Measurements from ENCODE around the gene CAMSAP1. TPM values are rescaled to one million over a fixed set of nuclear protein-coding genes. Genes with fewer than 3 reads are reported as not detected.

The CAMSAP1 gene
- polyA plus RNA-seq, 2 donors, result 14.0 to 18.4 TPM

- no peaks in the 10 kb centered on the region for H3K27me3 ChIP-seq (ENCODE audit: control insufficient read depth in 1 of 2, insufficient read depth in 2 of 2, low read length in 2 of 2)
- no peaks in the 10 kb centered on the region for H3K36me3 ChIP-seq (ENCODE audit: control insufficient read depth in 2 of 2, insufficient read depth in 2 of 2, low read length in 1 of 2)
- H3K4me3 ChIP-seq (ENCODE audit: low read depth in 1 of 2, low read length in 2 of 2), result no peak overlapping the region
- no peak overlapping the region for H3K27ac ChIP-seq (ENCODE audit: low read depth in 2 of 2, low read length in 1 of 2)
- 80 to 85% methylated on average over 30 of the region's 30 CpGs for WGBS, 2 donors
- H3K9me3 ChIP-seq (ENCODE audit: control insufficient read depth in 2 of 2, insufficient read depth in 1 of 2, low read depth in 1 of 2, low read length in 1 of 2), result no peaks in the 10 kb centered on the region
- no peaks in the 10 kb centered on the region for H3K4me1 ChIP-seq (ENCODE audit: control insufficient read depth in 2 of 2, insufficient read depth in 2 of 2, low read length in 1 of 2)
These were observed 123.7 kb downstream of the CAMSAP1 start for GRCh38 chr9:135783540-135784245.

GRCh38 chr9:135782946-135783345, 124.4 kb downstream of the CAMSAP1 start:
- 86 to 88% methylated on average over 24 of the region's 24 CpGs for WGBS, 2 donors

GRCh38 chr9:135780626-135781025, 126.7 kb downstream of the CAMSAP1 start:
- Histone ChIP-seq H3K36me3 (ENCODE audit: control insufficient read depth in 2 of 2, insufficient read depth in 2 of 2, low read length in 1 of 2) (no peaks in the 10 kb centered on the region), H3K27ac (ENCODE audit: low read depth in 2 of 2, low read length in 1 of 2) (no peak overlapping the region), H3K9me3 (ENCODE audit: control insufficient read depth in 2 of 2, insufficient read depth in 1 of 2, low read depth in 1 of 2, low read length in 1 of 2) (no peaks in the 10 kb centered on the region), H3K4me1 (ENCODE audit: control insufficient read depth in 2 of 2, insufficient read depth in 2 of 2, low read length in 1 of 2) (no peaks in the 10 kb centered on the region), H3K4me3 (ENCODE audit: low read depth in 1 of 2, low read length in 2 of 2) (no peak overlapping the region), H3K27me3 (ENCODE audit: control insufficient read depth in 1 of 2, insufficient read depth in 2 of 2, low read length in 2 of 2) (no peaks in the 10 kb centered on the region)
- 78 to 80% methylated on average over 21 of the region's 21 CpGs for WGBS, 2 donors

More at GRCh38 chr9:135782946-135783345, 124.4 kb downstream of the CAMSAP1 start:
- Histone ChIP-seq H3K36me3 (ENCODE audit: control insufficient read depth in 2 of 2, insufficient read depth in 2 of 2, low read length in 1 of 2) (no peaks in the 10 kb centered on the region), H3K27ac (ENCODE audit: low read depth in 2 of 2, low read length in 1 of 2) (no peak overlapping the region), H3K4me3 (ENCODE audit: low read depth in 1 of 2, low read length in 2 of 2) (no peak overlapping the region), H3K27me3 (ENCODE audit: control insufficient read depth in 1 of 2, insufficient read depth in 2 of 2, low read length in 2 of 2) (no peaks in the 10 kb centered on the region), H3K9me3 (ENCODE audit: control insufficient read depth in 2 of 2, insufficient read depth in 1 of 2, low read depth in 1 of 2, low read length in 1 of 2) (no peaks in the 10 kb centered on the region), H3K4me1 (ENCODE audit: control insufficient read depth in 2 of 2, insufficient read depth in 2 of 2, low read length in 1 of 2) (no peaks in the 10 kb centered on the region)

GRCh38 chr9:135780086-135780485, 127.3 kb downstream of the CAMSAP1 start:
- no peaks in the 10 kb centered on the region for H3K9me3 ChIP-seq (ENCODE audit: control insufficient read depth in 2 of 2, insufficient read depth in 1 of 2, low read depth in 1 of 2, low read length in 1 of 2)
- WGBS, 2 donors, result 85 to 88% methylated on average over 16 of the region's 16 CpGs
- no peaks in the 10 kb centered on the region for H3K36me3 ChIP-seq (ENCODE audit: control insufficient read depth in 2 of 2, insufficient read depth in 2 of 2, low read length in 1 of 2)
- H3K4me1 ChIP-seq (ENCODE audit: control insufficient read depth in 2 of 2, insufficient read depth in 2 of 2, low read length in 1 of 2), result no peaks in the 10 kb centered on the region
- no peaks in the 10 kb centered on the region for H3K27me3 ChIP-seq (ENCODE audit: control insufficient read depth in 1 of 2, insufficient read depth in 2 of 2, low read length in 2 of 2)
- H3K4me3 ChIP-seq (ENCODE audit: low read depth in 1 of 2, low read length in 2 of 2), result no peak overlapping the region
- no peak overlapping the region for H3K27ac ChIP-seq (ENCODE audit: low read depth in 2 of 2, low read length in 1 of 2)

GRCh38 chr9:135779571-135779970, 127.8 kb downstream of the CAMSAP1 start:
- no peaks in the 10 kb centered on the region for H3K36me3 ChIP-seq (ENCODE audit: control insufficient read depth in 2 of 2, insufficient read depth in 2 of 2, low read length in 1 of 2)
- H3K4me3 ChIP-seq (ENCODE audit: low read depth in 1 of 2, low read length in 2 of 2), result no peak overlapping the region
- 75 to 85% methylated on average over 14 of the region's 14 CpGs for WGBS, 2 donors
- no peaks in the 10 kb centered on the region for H3K9me3 ChIP-seq (ENCODE audit: control insufficient read depth in 2 of 2, insufficient read depth in 1 of 2, low read depth in 1 of 2, low read length in 1 of 2)
- H3K4me1 ChIP-seq (ENCODE audit: control insufficient read depth in 2 of 2, insufficient read depth in 2 of 2, low read length in 1 of 2), result no peaks in the 10 kb centered on the region
- no peaks in the 10 kb centered on the region for H3K27me3 ChIP-seq (ENCODE audit: control insufficient read depth in 1 of 2, insufficient read depth in 2 of 2, low read length in 2 of 2)
- no peak overlapping the region for H3K27ac ChIP-seq (ENCODE audit: low read depth in 2 of 2, low read length in 1 of 2)

- no peak overlapping the region for H3K4me3 ChIP-seq (ENCODE audit: low read depth in 1 of 2, low read length in 2 of 2)
- WGBS, 2 donors, result 87 to 90% methylated on average over 17 to 19 of the region's 19 CpGs
- peaks cover 0 to 5% of the 10 kb centered on the region in 2 donors for H3K9me3 ChIP-seq (ENCODE audit: control insufficient read depth in 2 of 2, insufficient read depth in 1 of 2, low read depth in 1 of 2, low read length in 1 of 2)
- no peak overlapping the region for H3K27ac ChIP-seq (ENCODE audit: low read depth in 2 of 2, low read length in 1 of 2)
- no peaks in the 10 kb centered on the region for H3K27me3 ChIP-seq (ENCODE audit: control insufficient read depth in 1 of 2, insufficient read depth in 2 of 2, low read length in 2 of 2)
- no peaks in the 10 kb centered on the region for H3K36me3 ChIP-seq (ENCODE audit: control insufficient read depth in 2 of 2, insufficient read depth in 2 of 2, low read length in 1 of 2)
- peaks cover 0 to 4% of the 10 kb centered on the region in 2 donors for H3K4me1 ChIP-seq (ENCODE audit: control insufficient read depth in 2 of 2, insufficient read depth in 2 of 2, low read length in 1 of 2)
These were observed 128.9 kb downstream of the CAMSAP1 start for GRCh38 chr9:135778421-135778820.

- Histone ChIP-seq H3K9me3 (ENCODE audit: control insufficient read depth in 2 of 2, insufficient read depth in 1 of 2, low read depth in 1 of 2, low read length in 1 of 2) (peaks cover 0 to 5% of the 10 kb centered on the region in 2 donors), H3K27ac (ENCODE audit: low read depth in 2 of 2, low read length in 1 of 2) (no peak overlapping the region), H3K4me1 (ENCODE audit: control insufficient read depth in 2 of 2, insufficient read depth in 2 of 2, low read length in 1 of 2) (peaks cover 0 to 4% of the 10 kb centered on the region in 2 donors), H3K4me3 (ENCODE audit: low read depth in 1 of 2, low read length in 2 of 2) (no peak overlapping the region), H3K27me3 (ENCODE audit: control insufficient read depth in 1 of 2, insufficient read depth in 2 of 2, low read length in 2 of 2) (no peaks in the 10 kb centered on the region), H3K36me3 (ENCODE audit: control insufficient read depth in 2 of 2, insufficient read depth in 2 of 2, low read length in 1 of 2) (no peaks in the 10 kb centered on the region)
These were observed 129.6 kb downstream of the CAMSAP1 start for GRCh38 chr9:135777623-135778177.

- Histone ChIP-seq H3K4me1 (ENCODE audit: control insufficient read depth in 2 of 2, insufficient read depth in 2 of 2, low read length in 1 of 2) (peaks cover 0 to 4% of the 10 kb centered on the region in 2 donors), H3K27ac (ENCODE audit: low read depth in 2 of 2, low read length in 1 of 2) (no peak overlapping the region), H3K4me3 (ENCODE audit: low read depth in 1 of 2, low read length in 2 of 2) (no peak overlapping the region), H3K27me3 (ENCODE audit: control insufficient read depth in 1 of 2, insufficient read depth in 2 of 2, low read length in 2 of 2) (no peaks in the 10 kb centered on the region), H3K36me3 (ENCODE audit: control insufficient read depth in 2 of 2, insufficient read depth in 2 of 2, low read length in 1 of 2) (no peaks in the 10 kb centered on the region), H3K9me3 (ENCODE audit: control insufficient read depth in 2 of 2, insufficient read depth in 1 of 2, low read depth in 1 of 2, low read length in 1 of 2) (peaks cover 0 to 5% of the 10 kb centered on the region in 2 donors)
- WGBS, 2 donors, result 77 to 79% methylated on average over 25 of the region's 25 CpGs
These were observed 130.3 kb downstream of the CAMSAP1 start for GRCh38 chr9:135776893-135777622.

- Histone ChIP-seq H3K4me3 (ENCODE audit: low read depth in 1 of 2, low read length in 2 of 2) (no peak overlapping the region), H3K9me3 (ENCODE audit: control insufficient read depth in 2 of 2, insufficient read depth in 1 of 2, low read depth in 1 of 2, low read length in 1 of 2) (peaks cover 0 to 5% of the 10 kb centered on the region in 2 donors), H3K4me1 (ENCODE audit: control insufficient read depth in 2 of 2, insufficient read depth in 2 of 2, low read length in 1 of 2) (peaks cover 0 to 4% of the 10 kb centered on the region in 2 donors), H3K27me3 (ENCODE audit: control insufficient read depth in 1 of 2, insufficient read depth in 2 of 2, low read length in 2 of 2) (no peaks in the 10 kb centered on the region), H3K36me3 (ENCODE audit: control insufficient read depth in 2 of 2, insufficient read depth in 2 of 2, low read length in 1 of 2) (no peaks in the 10 kb centered on the region), H3K27ac (ENCODE audit: low read depth in 2 of 2, low read length in 1 of 2) (no peak overlapping the region)
- 39 to 51% methylated on average over 7 of the region's 7 CpGs for WGBS, 2 donors
These were observed 131.4 kb downstream of the CAMSAP1 start for GRCh38 chr9:135775911-135776310.
